K562 (cell line): ENCODE measurements around the gene CHRNG. TPM values are rescaled to one million over a fixed set of nuclear protein-coding genes. Genes with fewer than 3 reads are reported as not detected.

ENCODE experiments used
- ATAC-seq: fragments of 200-7000 bp; cut with Tn5 transposase; 3 replicates; pipeline ENCODE4 v1.9.1; 2020; ENCODE audit warnings: moderate library complexity
- BruUV-seq: library from RNA; stranded (reverse); fragments of 400-500 nt; replicated peaks from 2 replicates; lab custom pipeline; 2021; lab: Mats Ljungman, UMichigan
- CTCF ChIA-PET: fragments of 300-600 bp; formaldehyde crosslinking; extraction: SDS; loops from one replicate; lab custom pipeline; 2021; ENCODE audit warnings: low intra/inter-chr PET ratio; lab: Yijun Ruan, JAX
- POLR2A ChIA-PET: fragments of 300-600, 350-650 bp; sonication (Branson Sonifier 250); formaldehyde crosslinking; extraction: SDS; loops from one replicate; lab custom pipeline; 2021; ENCODE audit warnings: antibody characterized with exemption, inconsistent platforms; lab: Yijun Ruan, JAX
- DNase-seq, 4 experiments: peaks; one replicate each; pipeline versions ENCODE4 v3.0.0 to v3.0.0-alpha.2; 2011 to 2018; ENCODE audit warnings: low spot score in 3 of 4, mixed read lengths in 3 of 4; ENCODE audit errors: extremely low read depth in 1 of 4
- FAIRE-seq: peaks from 2 replicates; lab custom pipeline; 2011; peaks lifted over from hg19 to GRCh38; lab: Jason Lieb, UNC
- H2AFZ ChIP-seq: 2 replicates; pipeline ENCODE4 v1.6.0; 2011; ENCODE audit warnings: low read depth, low read length, control low read depth, inconsistent platforms
- H3K27ac ChIP-seq: fragments of 200-600 bp; 3 replicates; pipeline ENCODE4 v1.8.0; 2011; ENCODE audit warnings: low read depth, mild to moderate bottlenecking, control low read depth, inconsistent platforms, low read length, moderate library complexity, mixed read lengths; ENCODE audit errors: extremely low read depth
- H3K27me3 ChIP-seq, 2 experiments: fragments of 300-600 bp in 1 of 2; 2 replicates in 1 of 2; 3 replicates in 1 of 2; pipeline versions ENCODE4 v1.6.0 to v1.8.0; 2011; ENCODE audit warnings: inconsistent platforms in 2 of 2, low read length in 2 of 2, mild to moderate bottlenecking in 1 of 2, mixed read lengths in 1 of 2, moderate library complexity in 1 of 2; ENCODE audit not compliant: control insufficient read depth in 2 of 2, insufficient read depth in 2 of 2
- H3K36me3 ChIP-seq: fragments of 300-600 bp; 3 replicates; pipeline ENCODE4 v1.8.0; 2011; ENCODE audit warnings: mild to moderate bottlenecking, low read length, inconsistent platforms; ENCODE audit not compliant: control insufficient read depth, insufficient read depth
- H3K4me1 ChIP-seq, 2 experiments: fragments of 200-600 bp in 1 of 2; replicated peaks in 1 of 2; 2 replicates in 1 of 2; 3 replicates in 1 of 2; pipeline versions ENCODE4 v1.5.1 to v1.8.0; 2011; ENCODE audit warnings: inconsistent platforms in 2 of 2, low read length in 2 of 2, mild to moderate bottlenecking in 1 of 2, mixed read lengths in 1 of 2, moderate library complexity in 1 of 2; ENCODE audit not compliant: control insufficient read depth in 2 of 2, insufficient read depth in 2 of 2
- H3K4me2 ChIP-seq: 2 replicates; pipeline ENCODE4 v1.6.1; 2011; ENCODE audit warnings: low read length, control low read depth, inconsistent platforms, mixed read lengths; ENCODE audit not compliant: insufficient read depth
- H3K4me3 ChIP-seq: fragments of 200-600 bp; sonication (generic), shearing (Covaris generic); 2 replicates; pipeline ENCODE4 v1.5.1; 2016; ENCODE audit warnings: control low read depth, inconsistent platforms
- H3K79me2 ChIP-seq: fragments of 200-600 bp; 3 replicates; pipeline ENCODE4 v1.8.0; 2011; ENCODE audit warnings: low read length, inconsistent platforms; ENCODE audit not compliant: control insufficient read depth, insufficient read depth
- H3K9ac ChIP-seq, 2 experiments: 2 replicates each; pipeline versions ENCODE4 v1.6.0 to v1.6.1; 2011; ENCODE audit warnings: low read depth in 2 of 2, low read length in 2 of 2, control low read depth in 1 of 2, inconsistent platforms in 1 of 2, mild to moderate bottlenecking in 1 of 2, mixed read lengths in 1 of 2; ENCODE audit not compliant: insufficient read depth in 1 of 2
- H3K9me1 ChIP-seq: one replicate; pipeline ENCODE4 v1.6.0; 2011; ENCODE audit warnings: inconsistent platforms, mild to moderate bottlenecking, low read length, moderate library complexity; ENCODE audit not compliant: control insufficient read depth, insufficient read depth
- H3K9me3 ChIP-seq: replicated peaks from 2 replicates; pipeline ENCODE4 v1.5.1; 2011; ENCODE audit warnings: low read depth, low read length, inconsistent platforms; ENCODE audit not compliant: control insufficient read depth, insufficient read depth
- H4K20me1 ChIP-seq: replicated peaks from 2 replicates; pipeline ENCODE4 v1.6.1; 2011; ENCODE audit warnings: low read length, inconsistent platforms, mixed read lengths; ENCODE audit not compliant: control insufficient read depth, insufficient read depth
- BCOR ChIP-seq: fragments of 450-650 bp; IDR thresholded peaks from 2 replicates; pipeline ENCODE4 v1.6.1; 2016
- ETV1 ChIP-seq: fragments of 450-650 bp; conservative IDR thresholded peaks from 2 replicates; pipeline ENCODE4 v1.6.1; 2016; ENCODE audit warnings: missing genetic modification characterization, control low read depth, low read depth, missing compliant biosample characterization
- GABPB1 ChIP-seq: sonication (generic); formaldehyde crosslinking; IDR thresholded peaks from 2 replicates; pipeline ENCODE4 v1.8.0; 2022; ENCODE audit warnings: mild to moderate bottlenecking, missing genetic modification reagents
- NFXL1 ChIP-seq: fragments of 450-650 bp; formaldehyde crosslinking; IDR thresholded peaks from 2 replicates; pipeline ENCODE4 v1.4.0; 2021; ENCODE audit warnings: mild to moderate bottlenecking
- RBM15 ChIP-seq: fragments of 200-400 bp; formaldehyde crosslinking; IDR thresholded peaks from 2 replicates; pipeline ENCODE4 v1.6.1; 2018; ENCODE audit warnings: mild to moderate bottlenecking, low read length, moderate library complexity; ENCODE audit not compliant: insufficient read depth
- RBM25 ChIP-seq: fragments of 200-400 bp; formaldehyde crosslinking; IDR thresholded peaks from 2 replicates; pipeline ENCODE4 v1.6.1; 2018; ENCODE audit warnings: low read length, low read depth, moderate library complexity; ENCODE audit not compliant: severe bottlenecking
- SMARCE1 ChIP-seq: fragments of 450-650 bp; IDR thresholded peaks from 2 replicates; pipeline ENCODE4 v1.7.1; 2016; ENCODE audit warnings: mild to moderate bottlenecking
- TAF7 ChIP-seq: fragments of 450-650 bp; IDR thresholded peaks from 2 replicates; pipeline ENCODE4 v1.6.1; 2016; ENCODE audit warnings: missing genetic modification characterization, missing compliant biosample characterization
- TRIM24 ChIP-seq, 2 experiments: fragments of 450-650 bp; IDR thresholded peaks; 2 replicates each; pipeline ENCODE4 v1.6.1; 2016
- WGBS: fragments of 100-300 bp; shearing (Covaris generic); methylation state at CpG from one replicate; pipeline ENCODE4 v1.1.6; 2016; ENCODE audit warnings: low coverage, mixed read lengths; ENCODE audit not compliant: insufficient coverage; ENCODE audit errors: missing lambda C conversion rate; 5-methylcytosine and 5-hydroxymethylcytosine counted together
- in situ Hi-C: fragments of 300-500 bp; cut with MboI; formaldehyde crosslinking; loops from 4 replicates; pipeline ENCODE4 v1.15.0; 2018; ENCODE audit warnings: inconsistent platforms, mixed read lengths
- intact Hi-C: fragments of 100-400 bp; cut with micrococcal nuclease; formaldehyde crosslinking; loops from 2 replicates; pipeline ENCODE4 v1.14.2; 2022
- polyA plus RNA-seq, 8 experiments: library from polyadenylated mRNA; depleted of rRNA in 4 of 8; stranded (reverse) in 5 of 8; unstranded in 3 of 8; fragments of >200 nt; fragmentation: Nextera tagmentation in 2 of 8; fragmentation: Illumina TruSeq in 1 of 8; extraction: Ambion mirVana in 2 of 8; extraction: Trizol in 1 of 8; gene quantifications; 2 replicates each; pipeline versions ENCODE4 v1.2.1 to v1.2.3, GENCODE V29; 2011 to 2014; ENCODE audit warnings: inconsistent platforms in 1 of 8, missing spikeins in 1 of 8
- total RNA-seq, 7 experiments: library from RNA; depleted of rRNA in 6 of 7; stranded (reverse); fragments of >200 nt in 6 of 7; fragmentation: Illumina TruSeq in 2 of 7; extraction: Trizol in 2 of 7; gene quantifications; 2 replicates each; pipeline versions ENCODE4 v1.2.1 to v1.2.3, GENCODE V29; 2011 to 2021; ENCODE audit warnings: low replicate concordance in 1 of 7
- TF ChIP-seq, protein P1 (sequence below): fragments of 450-650 bp; IDR thresholded peaks from 2 replicates; pipeline ENCODE4 v1.7.1; 2018; ENCODE audit warnings: mild to moderate bottlenecking, low read depth; ENCODE audit not compliant: partially characterized antibody
- TF ChIP-seq, protein P2 (sequence below): fragments of 250-450 bp; sonication (Bioruptor Pico); IDR thresholded peaks from 2 replicates; pipeline ENCODE4 v1.5.0; 2021
- TF ChIP-seq, protein P3 (sequence below): fragments of 450-650 bp; IDR thresholded peaks from 2 replicates; pipeline ENCODE4 v1.7.0; 2016; ENCODE audit warnings: borderline replicate concordance
- TF ChIP-seq, protein P4 (sequence below), 2 experiments: fragments of 450-650 bp in 1 of 2; sonication (generic) in 1 of 2; formaldehyde crosslinking; conservative IDR thresholded peaks; 2 replicates each; pipeline versions ENCODE4 v1.4.0 to v1.8.1; 2020 to 2022; ENCODE audit warnings: mild to moderate bottlenecking in 1 of 2, missing genetic modification reagents in 1 of 2

CHRNG gene
- total and polyA plus RNA-seq, 9 of the 15 experiments (the other 6 are each of a cell fraction or from before 2014, with no cell fraction given) = not detected

DNA sequence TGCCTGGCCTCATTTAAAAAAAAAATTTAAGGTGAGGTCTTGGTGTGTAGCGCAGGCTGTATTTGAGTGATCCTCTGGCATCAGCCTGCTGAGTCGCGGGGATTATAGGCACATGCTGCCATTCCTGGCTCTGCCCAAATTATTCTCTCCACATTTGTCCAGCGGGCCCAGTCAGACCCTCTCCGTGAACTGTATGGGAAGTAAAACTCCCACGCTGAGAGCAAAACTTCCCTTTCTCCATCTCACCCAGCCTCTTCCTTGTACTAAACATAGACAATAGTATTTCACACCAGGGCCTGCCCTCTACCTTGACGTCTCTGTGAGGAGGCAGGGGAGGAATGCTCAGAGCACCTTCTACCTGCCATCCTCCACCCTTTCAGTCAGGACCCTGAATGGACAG lies 48.0 kb downstream of the CHRNG start:
- H3K79me2 ChIP-seq = no peaks in the 10 kb centered on the region
- H3K36me3 ChIP-seq = no peaks in the 10 kb centered on the region
- no peak overlapping the region for H3K27ac ChIP-seq
- no peak overlapping the region for H2AFZ ChIP-seq
- H4K20me1 ChIP-seq = no peaks in the 10 kb centered on the region
- no TSS peak for BruUV-seq
- no peak for ATAC-seq
- intact Hi-C loops = no loop called here
- CTCF ChIA-PET = no interaction called here
- no peaks in the 10 kb centered on the region; a peak in 1 of 5 replicates for H3K27me3 ChIP-seq
- no peaks in the 10 kb centered on the region for H3K4me1 ChIP-seq
- no peaks in the 10 kb centered on the region for H3K9me1 ChIP-seq
- WGBS = 51% methylated on average over 6 of the region's 7 CpGs
- POLR2A ChIA-PET = no interaction called here
- no peak overlapping the region for H3K4me3 ChIP-seq
- no peak for FAIRE-seq
- in situ Hi-C loops = no loop called here
- no peak for DNase-seq
- no peak overlapping the region for H3K4me2 ChIP-seq
- H3K9ac ChIP-seq = no peak overlapping the region
- no peaks in the 10 kb centered on the region for H3K9me3 ChIP-seq
- TF ChIP-seq SMARCE1 = no peak
- TF ChIP-seq, protein P1, sequence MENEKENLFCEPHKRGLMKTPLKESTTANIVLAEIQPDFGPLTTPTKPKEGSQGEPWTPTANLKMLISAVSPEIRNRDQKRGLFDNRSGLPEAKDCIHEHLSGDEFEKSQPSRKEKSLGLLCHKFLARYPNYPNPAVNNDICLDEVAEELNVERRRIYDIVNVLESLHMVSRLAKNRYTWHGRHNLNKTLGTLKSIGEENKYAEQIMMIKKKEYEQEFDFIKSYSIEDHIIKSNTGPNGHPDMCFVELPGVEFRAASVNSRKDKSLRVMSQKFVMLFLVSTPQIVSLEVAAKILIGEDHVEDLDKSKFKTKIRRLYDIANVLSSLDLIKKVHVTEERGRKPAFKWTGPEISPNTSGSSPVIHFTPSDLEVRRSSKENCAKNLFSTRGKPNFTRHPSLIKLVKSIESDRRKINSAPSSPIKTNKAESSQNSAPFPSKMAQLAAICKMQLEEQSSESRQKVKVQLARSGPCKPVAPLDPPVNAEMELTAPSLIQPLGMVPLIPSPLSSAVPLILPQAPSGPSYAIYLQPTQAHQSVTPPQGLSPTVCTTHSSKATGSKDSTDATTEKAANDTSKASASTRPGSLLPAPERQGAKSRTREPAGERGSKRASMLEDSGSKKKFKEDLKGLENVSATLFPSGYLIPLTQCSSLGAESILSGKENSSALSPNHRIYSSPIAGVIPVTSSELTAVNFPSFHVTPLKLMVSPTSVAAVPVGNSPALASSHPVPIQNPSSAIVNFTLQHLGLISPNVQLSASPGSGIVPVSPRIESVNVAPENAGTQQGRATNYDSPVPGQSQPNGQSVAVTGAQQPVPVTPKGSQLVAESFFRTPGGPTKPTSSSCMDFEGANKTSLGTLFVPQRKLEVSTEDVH = no peak
- TF ChIP-seq ETV1 (tag) = no peak
- TF ChIP-seq BCOR = no peak
- TF ChIP-seq, protein P2, sequence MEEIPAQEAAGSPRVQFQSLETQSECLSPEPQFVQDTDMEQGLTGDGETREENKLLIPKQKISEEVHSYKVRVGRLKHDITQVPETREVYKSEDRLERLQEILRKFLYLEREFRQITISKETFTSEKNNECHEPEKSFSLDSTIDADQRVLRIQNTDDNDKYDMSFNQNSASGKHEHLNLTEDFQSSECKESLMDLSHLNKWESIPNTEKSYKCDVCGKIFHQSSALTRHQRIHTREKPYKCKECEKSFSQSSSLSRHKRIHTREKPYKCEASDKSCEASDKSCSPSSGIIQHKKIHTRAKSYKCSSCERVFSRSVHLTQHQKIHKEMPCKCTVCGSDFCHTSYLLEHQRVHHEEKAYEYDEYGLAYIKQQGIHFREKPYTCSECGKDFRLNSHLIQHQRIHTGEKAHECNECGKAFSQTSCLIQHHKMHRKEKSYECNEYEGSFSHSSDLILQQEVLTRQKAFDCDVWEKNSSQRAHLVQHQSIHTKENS (CRISPR knock-in tag) = no peak
- TF ChIP-seq TRIM24 (IDR thresholded peaks at IDR 0.05) = no peak
- no peak for TF ChIP-seq GABPB1
- no peak for TF ChIP-seq TAF7 (tag)
- TF ChIP-seq, protein P3, sequence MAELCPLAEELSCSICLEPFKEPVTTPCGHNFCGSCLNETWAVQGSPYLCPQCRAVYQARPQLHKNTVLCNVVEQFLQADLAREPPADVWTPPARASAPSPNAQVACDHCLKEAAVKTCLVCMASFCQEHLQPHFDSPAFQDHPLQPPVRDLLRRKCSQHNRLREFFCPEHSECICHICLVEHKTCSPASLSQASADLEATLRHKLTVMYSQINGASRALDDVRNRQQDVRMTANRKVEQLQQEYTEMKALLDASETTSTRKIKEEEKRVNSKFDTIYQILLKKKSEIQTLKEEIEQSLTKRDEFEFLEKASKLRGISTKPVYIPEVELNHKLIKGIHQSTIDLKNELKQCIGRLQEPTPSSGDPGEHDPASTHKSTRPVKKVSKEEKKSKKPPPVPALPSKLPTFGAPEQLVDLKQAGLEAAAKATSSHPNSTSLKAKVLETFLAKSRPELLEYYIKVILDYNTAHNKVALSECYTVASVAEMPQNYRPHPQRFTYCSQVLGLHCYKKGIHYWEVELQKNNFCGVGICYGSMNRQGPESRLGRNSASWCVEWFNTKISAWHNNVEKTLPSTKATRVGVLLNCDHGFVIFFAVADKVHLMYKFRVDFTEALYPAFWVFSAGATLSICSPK = no peak
- TF ChIP-seq RBM25 = no peak
- no peak for TF ChIP-seq NFXL1 (CRISPR knock-in tag)
- TF ChIP-seq, protein P4, sequence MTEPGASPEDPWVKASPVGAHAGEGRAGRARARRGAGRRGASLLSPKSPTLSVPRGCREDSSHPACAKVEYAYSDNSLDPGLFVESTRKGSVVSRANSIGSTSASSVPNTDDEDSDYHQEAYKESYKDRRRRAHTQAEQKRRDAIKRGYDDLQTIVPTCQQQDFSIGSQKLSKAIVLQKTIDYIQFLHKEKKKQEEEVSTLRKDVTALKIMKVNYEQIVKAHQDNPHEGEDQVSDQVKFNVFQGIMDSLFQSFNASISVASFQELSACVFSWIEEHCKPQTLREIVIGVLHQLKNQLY (CRISPR knock-in tag; conservative IDR thresholded peaks at IDR 0.05) = no peak
- no peak for TF ChIP-seq RBM15
